Adrenal gland (tissue), 12 donors: ENCODE data around the gene NMT1. TPM values are rescaled to one million over a fixed set of nuclear protein-coding genes. Genes with fewer than 3 reads are reported as not detected.

Experiments
- DNase-seq, 7 donors: peaks; one replicate each; pipeline ENCODE4 v3.0.0-alpha.2; 2019 to 2020
- H3K27ac ChIP-seq, 5 donors: fragments of 200-600 bp; sonication (generic) in 4 of 5; 1 replicate in 3 of 5; 2 replicates in 2 of 5; pipeline versions ENCODE4 v1.5.1 to v1.8.0; 2016 to 2020; ENCODE audit warnings: mild to moderate bottlenecking in 1 of 5
- H3K27me3 ChIP-seq: fragments of 200-600 bp; 2 replicates; pipeline ENCODE4 v1.8.0; 2021
- H3K36me3 ChIP-seq, 2 donors: fragments of 200-600 bp; replicated peaks in 1 of 2; 1 replicate in 1 of 2; 2 replicates in 1 of 2; pipeline versions ENCODE4 v1.5.1 to v1.8.0; 2018 to 2022
- H3K4me1 ChIP-seq, 2 donors: fragments of 200-600 bp; replicated peaks in 1 of 2; 1 replicate in 1 of 2; 2 replicates in 1 of 2; pipeline versions ENCODE4 v1.5.1 to v1.8.0; 2018 to 2021
- H3K4me3 ChIP-seq, 4 donors: fragments of 200-600 bp; sonication (generic) in 3 of 4; one replicate each; pipeline ENCODE4 v1.5.1; 2016 to 2018
- H3K9me3 ChIP-seq, 3 donors: fragments of 200-600 bp; sonication (generic) in 1 of 3; replicated peaks in 1 of 3; 1 replicate in 2 of 3; 2 replicates in 1 of 3; pipeline versions ENCODE4 v1.5.1 to v1.8.0; 2016 to 2021
- CTCF ChIP-seq, 6 experiments: fragments of 450-650 bp in 4 of 6; fragments of 200-600 bp in 2 of 6; sonication (generic) in 1 of 6; IDR thresholded peaks; 1 replicate in 5 of 6; 2 replicates in 1 of 6; pipeline versions ENCODE4 v1.5.1 to v1.8.0; 2016 to 2021; ENCODE audit warnings: antibody characterized with exemption in 6 of 6, mild to moderate bottlenecking in 2 of 6, moderate library complexity in 1 of 6
- POLR2A ChIP-seq, 2 donors: fragments of 450-650 bp; IDR thresholded peaks; one replicate each; pipeline ENCODE4 v1.6.1; 2017; ENCODE audit warnings: antibody characterized with exemption in 2 of 2, mild to moderate bottlenecking in 2 of 2, moderate library complexity in 1 of 2
- WGBS, 4 donors: extraction: QIAGEN DNeasy Blood & Tissue Kit in 2 of 4; methylation state at CpG; one replicate each; pipeline versions ENCODE4 v1.1.5 to v1.1.7; 2013 to 2017; 5-methylcytosine and 5-hydroxymethylcytosine counted together
- intact Hi-C, 2 donors: fragments of 100-400 bp; cut with DNase I; formaldehyde crosslinking; loops; one replicate each; pipeline versions ENCODE4 v1.14.1 to v1.15.0; 2022 to 2023
- polyA plus RNA-seq, 3 donors: library from polyadenylated mRNA; stranded (reverse); fragments of 200-250 nt in 2 of 3; fragments of 350-450 nt in 1 of 3; fragmentation: Illumina TruSeq in 1 of 3; extraction: RNeasy Lipid Tissue Mini Kit (QIAGEN cat#74804) in 1 of 3; gene quantifications; one replicate each; pipeline ENCODE4 v1.2.3, GENCODE V29; 2013 to 2014
- total RNA-seq, 9 donors: library from RNA; depleted of rRNA in 4 of 9; stranded (reverse); fragments of >200 nt in 4 of 9; fragments of 120-200 nt in 1 of 9; fragmentation: NEBNext Ultra II Directional in 1 of 9; extraction: Animal tissue kit (Norgen Biotek cat#: 25700) in 1 of 9; gene quantifications; one replicate each; pipeline versions ENCODE4 v1.1.0 to v1.2.4, GENCODE V29; 2013 to 2023
- donor health status: healthy with polysubstance abuse.
- donor health status: Bipolar disorder and iron deficiency.
- donor health status: DM: yes; HTN: yes; CAD: no.
- donor health status: DM: no; HTN: no; CAD: no.
- donor health status: DM: no; HTN: no; CAD: no.
- donor health status: DM: yes; HTN: yes; CAD: no.

NMT1 gene
- total and polyA plus RNA-seq, 12 donors, result 85.9 to 174 (median 136) TPM

- H3K4me3 ChIP-seq, result peak overlapping the region; percentile 36 to 93 (median 72)
- WGBS, 4 donors, result 7 to 12% (median 9%) methylated on average over 29 to 46 of the region's 46 CpGs; no CpG with 5 or more reads in 1 of the 4 donors
- intact Hi-C loops, result loop anchor here in 1 of 2 donors (10.0 kb wide), 1 partner anchor 357 kb away; no protein-coding TSS in a partner anchor
- H3K27ac ChIP-seq, result peak overlapping the region; percentile 80 to 98 (median 97)
- no peaks in the 10 kb centered on the region for H3K27me3 ChIP-seq
- TF ChIP-seq CTCF (IDR thresholded peaks at IDR 0.05) (peak; percentile 71 to 93 (median 84)), POLR2A (IDR thresholded peaks at IDR 0.05) (no peak)
- H3K9me3 ChIP-seq, result no peaks in the 10 kb centered on the region
- peaks cover 47 to 57% of the 10 kb centered on the region in 2 donors for H3K4me1 ChIP-seq
- DNase-seq, result peak in 4 of 7 donors; percentile 42 to 74 (median 65)
- no peaks in the 10 kb centered on the region for H3K36me3 ChIP-seq
These were observed 70.7 kb downstream of the NMT1 start for GRCh38 chr17:45131616-45132319.

- Histone ChIP-seq H3K27me3 (no peaks in the 10 kb centered on the region), H3K9me3 (no peaks in the 10 kb centered on the region), H3K4me1 (peaks cover 47 to 59% of the 10 kb centered on the region in 2 donors), H3K4me3 (peak within 1 kb of the TSS; percentile 36 to 93 (median 72)), H3K36me3 (no peaks in the 10 kb centered on the region), H3K27ac (peak within 1 kb of the TSS; percentile 86 to 98 (median 97))
- peak in 1 of 2 donors; percentile 74 for TF ChIP-seq POLR2A (IDR thresholded peaks at IDR 0.05)
- TF ChIP-seq CTCF (IDR thresholded peaks at IDR 0.05), result no peak
- WGBS, 4 donors, result 0% methylated on average over 36 of the region's 36 CpGs; no CpG with 5 or more reads in 2 of the 4 donors
- intact Hi-C loops, result loop anchor here in 1 of 2 donors (10.0 kb wide), 1 partner anchor 357 kb away; no protein-coding TSS in a partner anchor
- no peak for DNase-seq
These were observed 71.1 kb downstream of the NMT1 start, which contains the start of gene PLCD3 for GRCh38 chr17:45132320-45132571. Gene PLCD3 (minus strand): TSS chr17:45132515. CDS start chr17:45132410, 105 bp downstream.

GRCh38 chr17:45132572-45133463 lies 71.7 kb downstream of the NMT1 start:
- peak; percentile 85 to 94 (median 88) for DNase-seq
- intact Hi-C loops, result loop anchor here in 1 of 2 donors (10.0 kb wide), 1 partner anchor 358 kb away; no protein-coding TSS in a partner anchor
- peaks cover 44 to 58% of the 10 kb centered on the region in 2 donors for H3K4me1 ChIP-seq
- H3K9me3 ChIP-seq, result no peaks in the 10 kb centered on the region
- WGBS, 4 donors, result 0% methylated on average over 4 to 69 of the region's 71 CpGs
- no peaks in the 10 kb centered on the region for H3K27me3 ChIP-seq
- H3K36me3 ChIP-seq, result peaks cover 0 to under 1% of the 10 kb centered on the region in 2 donors
- TF ChIP-seq CTCF (IDR thresholded peaks at IDR 0.05) (peak; percentile 66 to 95 (median 88)), POLR2A (IDR thresholded peaks at IDR 0.05) (peak; percentile 36 to 77)
- H3K4me3 ChIP-seq, result peak overlapping the region in 2 of 4 donors; percentile 81 to 93
- H3K27ac ChIP-seq, result peak overlapping the region; percentile 86 to 98 (median 97)
